GM06990 (cell line): Measurements from ENCODE around the gene ERN1.
A peak's percentile ranks its signal among the peaks of the same experiment; 100 is the strongest.

Experiments
- DNase-seq: peaks from one replicate; pipeline ENCODE4 v3.0.0-alpha.2; 2011; ENCODE audit not compliant: insufficient read length; ENCODE audit errors: extremely low read depth
- H3K27me3 ChIP-seq: replicated peaks from 2 replicates; pipeline ENCODE4 v1.6.0; 2011; ENCODE audit warnings: low read length; ENCODE audit not compliant: control insufficient read depth, insufficient read depth
- H3K36me3 ChIP-seq: 2 replicates; pipeline ENCODE4 v1.5.1; 2011; ENCODE audit warnings: low read length; ENCODE audit not compliant: control insufficient read depth, insufficient read depth
- H3K4me3 ChIP-seq: replicated peaks from 2 replicates; pipeline ENCODE4 v1.5.1; 2011; ENCODE audit warnings: low read depth, mild to moderate bottlenecking, control low read depth, low read length
- TF ChIP-seq, protein P1 (sequence below): IDR thresholded peaks from 2 replicates; pipeline ENCODE4 v1.5.1; 2011; ENCODE audit warnings: low read length, control low read depth, mild to moderate bottlenecking, inconsistent platforms; ENCODE audit not compliant: insufficient read depth, poor library complexity, severe bottlenecking

The ERN1 gene

DNA sequence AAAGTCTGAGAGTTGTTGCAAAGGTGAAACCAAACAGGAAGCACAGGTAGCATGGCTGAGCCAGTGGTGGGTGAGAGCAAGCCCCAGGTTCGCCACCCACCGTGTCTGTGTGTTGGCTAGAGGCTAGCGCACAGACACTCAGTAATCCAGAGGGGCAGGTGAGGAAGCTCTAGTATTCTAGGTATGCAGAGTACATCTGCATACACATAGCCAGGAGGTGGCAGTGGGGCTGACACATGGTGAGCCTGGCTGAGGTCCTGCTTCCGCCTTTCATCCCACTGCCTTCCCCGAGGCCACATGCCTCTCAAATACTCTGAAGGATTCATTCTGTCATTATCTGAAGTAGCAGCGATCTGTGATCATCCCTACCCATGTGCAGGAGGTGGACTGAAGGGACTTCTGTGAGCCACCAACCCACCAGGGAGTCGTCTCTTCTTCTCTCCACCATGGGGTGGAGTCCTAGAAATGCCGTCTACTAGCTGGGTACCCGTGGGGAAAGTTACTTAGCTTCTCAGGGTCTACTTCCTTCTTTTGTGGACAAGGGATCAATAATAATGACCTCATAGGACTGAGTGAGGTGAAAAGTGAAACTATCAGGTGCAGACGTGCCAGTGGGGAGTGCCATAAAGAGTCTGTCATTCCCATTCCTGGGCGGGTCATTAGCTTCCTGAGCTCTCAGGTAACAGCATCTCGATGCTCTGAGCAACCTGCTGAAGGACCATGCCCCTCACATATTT lies 73.5 kb downstream of the ERN1 start:
- no peak overlapping the region for H3K4me3 ChIP-seq
- TF ChIP-seq, protein P1, sequence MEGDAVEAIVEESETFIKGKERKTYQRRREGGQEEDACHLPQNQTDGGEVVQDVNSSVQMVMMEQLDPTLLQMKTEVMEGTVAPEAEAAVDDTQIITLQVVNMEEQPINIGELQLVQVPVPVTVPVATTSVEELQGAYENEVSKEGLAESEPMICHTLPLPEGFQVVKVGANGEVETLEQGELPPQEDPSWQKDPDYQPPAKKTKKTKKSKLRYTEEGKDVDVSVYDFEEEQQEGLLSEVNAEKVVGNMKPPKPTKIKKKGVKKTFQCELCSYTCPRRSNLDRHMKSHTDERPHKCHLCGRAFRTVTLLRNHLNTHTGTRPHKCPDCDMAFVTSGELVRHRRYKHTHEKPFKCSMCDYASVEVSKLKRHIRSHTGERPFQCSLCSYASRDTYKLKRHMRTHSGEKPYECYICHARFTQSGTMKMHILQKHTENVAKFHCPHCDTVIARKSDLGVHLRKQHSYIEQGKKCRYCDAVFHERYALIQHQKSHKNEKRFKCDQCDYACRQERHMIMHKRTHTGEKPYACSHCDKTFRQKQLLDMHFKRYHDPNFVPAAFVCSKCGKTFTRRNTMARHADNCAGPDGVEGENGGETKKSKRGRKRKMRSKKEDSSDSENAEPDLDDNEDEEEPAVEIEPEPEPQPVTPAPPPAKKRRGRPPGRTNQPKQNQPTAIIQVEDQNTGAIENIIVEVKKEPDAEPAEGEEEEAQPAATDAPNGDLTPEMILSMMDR, result peak; percentile 11
- peaks cover 36% of the 10 kb centered on the region for H3K36me3 ChIP-seq
- DNase-seq, result peak; percentile 40
- no peaks in the 10 kb centered on the region for H3K27me3 ChIP-seq

DNA sequence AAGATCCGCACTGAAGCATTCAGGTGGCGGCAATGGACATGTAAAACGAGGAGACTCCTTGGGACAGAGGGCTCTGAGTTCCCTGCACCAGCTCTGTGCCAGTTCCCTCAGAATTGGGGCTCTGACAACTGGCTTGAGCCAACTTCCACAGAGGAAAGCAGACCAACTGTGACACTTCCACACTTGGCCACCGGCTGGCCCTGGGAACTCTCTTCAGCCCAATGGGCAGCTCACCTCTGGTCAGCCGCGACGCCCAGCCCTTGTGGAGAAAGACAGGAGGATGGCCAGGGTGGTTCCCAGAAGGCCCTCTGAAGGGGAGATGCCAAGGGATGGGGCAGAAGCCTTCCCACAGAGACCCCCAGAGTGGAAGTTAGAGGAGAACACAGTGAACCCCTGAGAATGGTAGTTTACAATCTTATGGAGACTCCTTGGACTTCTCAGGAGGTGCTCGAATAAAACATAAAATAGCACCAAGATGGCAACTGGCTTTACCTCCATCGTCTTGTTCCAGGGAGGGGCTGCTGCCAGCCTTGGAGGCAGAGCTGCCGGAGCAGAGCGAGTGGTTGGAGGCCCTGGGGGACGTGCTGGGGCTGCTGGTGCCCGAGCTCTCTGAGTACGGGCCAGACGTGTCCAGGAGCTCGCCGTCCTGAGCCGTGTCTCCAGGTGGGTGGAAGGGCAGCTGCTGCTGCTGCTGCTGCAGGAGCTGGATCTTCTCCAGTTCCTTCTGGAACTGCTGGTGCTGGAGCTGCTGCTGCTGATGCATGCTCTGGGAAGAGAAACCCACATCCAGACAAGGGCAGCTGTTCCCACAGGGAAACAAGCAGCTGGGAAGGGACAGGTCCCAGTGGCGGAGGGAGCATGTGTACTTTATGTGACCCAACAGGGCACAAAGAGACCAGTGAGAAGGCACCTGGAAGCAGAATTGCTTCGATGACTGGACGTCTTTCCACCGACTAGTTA lies 74.5 kb downstream of the ERN1 start:
- DNase-seq, result no peak
- no peak overlapping the region for H3K4me3 ChIP-seq
- TF ChIP-seq, protein P1, result no peak
- H3K36me3 ChIP-seq, result peaks cover 38% of the 10 kb centered on the region
- no peaks in the 10 kb centered on the region for H3K27me3 ChIP-seq

DNA sequence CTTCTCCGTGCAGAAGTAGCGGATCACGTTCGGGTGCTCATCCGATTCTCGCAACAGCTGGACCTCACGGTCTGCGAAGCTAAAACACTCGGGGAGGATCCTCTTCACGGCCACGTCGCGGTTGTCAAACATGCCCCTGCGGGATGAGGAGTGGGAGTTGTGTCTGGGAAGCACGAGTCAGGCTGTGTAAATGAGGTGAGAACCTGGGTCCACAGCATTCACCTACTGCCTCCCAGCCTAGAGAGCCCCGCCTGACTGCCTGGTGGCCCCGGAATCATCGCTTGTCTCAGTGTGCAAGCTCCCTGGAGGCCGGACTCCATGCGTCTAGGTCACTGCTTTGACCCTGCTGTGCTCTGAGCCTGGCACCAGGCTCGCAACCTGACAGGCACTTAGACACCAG lies 75.6 kb downstream of the ERN1 start:
- TF ChIP-seq, protein P1, result no peak
- Histone ChIP-seq H3K4me3 (no peak overlapping the region), H3K27me3 (no peaks in the 10 kb centered on the region), H3K36me3 (peaks cover 38% of the 10 kb centered on the region)
- no peak for DNase-seq

DNA sequence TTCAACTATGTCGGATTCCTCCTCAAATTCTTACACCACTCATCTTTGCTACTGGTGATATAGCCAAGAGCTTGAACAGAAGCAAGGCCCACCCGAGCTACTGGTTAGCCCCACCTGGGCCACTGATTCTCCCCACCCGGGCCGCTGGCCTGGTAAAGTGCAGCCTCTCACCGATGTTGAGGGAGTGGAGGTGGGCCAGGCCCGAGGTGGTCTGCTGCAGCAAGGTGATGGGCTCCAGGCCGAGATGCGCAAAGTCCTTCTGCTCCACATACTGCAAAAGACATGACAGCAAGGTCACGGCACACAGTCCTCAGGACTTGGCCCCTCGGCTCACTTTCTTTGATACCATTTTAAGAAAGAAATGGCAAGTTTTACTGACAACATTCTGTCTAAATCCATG lies 76.8 kb downstream of the ERN1 start:
- H3K36me3 ChIP-seq, result peaks cover 45% of the 10 kb centered on the region
- H3K4me3 ChIP-seq, result no peak overlapping the region
- TF ChIP-seq, protein P1, result no peak
- no peaks in the 10 kb centered on the region for H3K27me3 ChIP-seq
- DNase-seq, result no peak

DNA sequence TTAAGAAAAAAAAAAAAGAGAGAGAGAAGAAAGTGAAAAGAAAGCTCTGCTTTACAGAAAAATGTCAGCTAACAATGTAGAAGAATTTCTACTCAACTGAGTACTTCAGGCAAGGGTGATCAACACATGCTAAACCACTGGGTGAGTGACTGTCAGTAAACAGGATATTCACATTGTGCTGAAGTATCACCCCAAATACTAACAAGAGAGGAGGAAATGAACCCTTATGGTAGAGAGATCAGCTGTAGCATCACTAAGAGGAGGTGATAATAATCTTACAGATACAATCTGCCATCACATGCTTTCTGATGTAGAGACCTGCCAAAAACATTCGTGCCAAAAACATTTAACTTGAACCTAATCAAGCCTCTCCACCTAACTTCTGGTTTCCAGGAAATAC lies 78.8 kb downstream of the ERN1 start:
- no peak for DNase-seq
- TF ChIP-seq, protein P1, result no peak
- no peaks in the 10 kb centered on the region for H3K27me3 ChIP-seq
- H3K36me3 ChIP-seq, result peaks cover 46% of the 10 kb centered on the region
- H3K4me3 ChIP-seq, result no peak overlapping the region
